ENCODE data around the gene LMOD1. TPM values are rescaled to one million over a fixed set of nuclear protein-coding genes. Genes with fewer than 3 reads are reported as not detected.

LMOD1 gene
- polyA plus RNA-seq, 1 of the 3 experiments (the other 2 are of a cell fraction) = 2.7 TPM

- H3K27ac ChIP-seq (ENCODE audit: low read depth in 2 of 2, low read length in 1 of 2) = no peak overlapping the region
- DNase-seq = no peak
- ChIA-PET POLR2A (no interaction called here), CTCF (interaction anchor here (1.1 to 16.1 kb wide), 5 partner anchors 16 to 97 kb away, joined by 3 to 222 read pairs (median 8); partner anchors contain the start of gene SHISA4)
- peaks cover 38% of the 10 kb centered on the region for H3F3A ChIP-seq (replicated peaks; ENCODE audit: insufficient read depth)
- peaks cover 31 to 42% of the 10 kb centered on the region in 2 experiments for H3K36me3 ChIP-seq (replicated peaks in 1 of 2; ENCODE audit: control insufficient read depth in 1 of 2, insufficient read depth in 2 of 2, low read length in 1 of 2)
- no peak overlapping the region for H3K9ac ChIP-seq
- TF ChIP-seq SMC3 (IDR thresholded peaks at IDR 0.05; ENCODE audit: low read depth, low read length) = peak; percentile 38
- no peak for TF ChIP-seq RXRA (IDR thresholded peaks at IDR 0.05; ENCODE audit: borderline replicate concordance, low read depth)
- TF ChIP-seq IRF3 (IDR thresholded peaks at IDR 0.05; ENCODE audit: low read depth, low read length) = no peak
- TF ChIP-seq, protein P1, sequence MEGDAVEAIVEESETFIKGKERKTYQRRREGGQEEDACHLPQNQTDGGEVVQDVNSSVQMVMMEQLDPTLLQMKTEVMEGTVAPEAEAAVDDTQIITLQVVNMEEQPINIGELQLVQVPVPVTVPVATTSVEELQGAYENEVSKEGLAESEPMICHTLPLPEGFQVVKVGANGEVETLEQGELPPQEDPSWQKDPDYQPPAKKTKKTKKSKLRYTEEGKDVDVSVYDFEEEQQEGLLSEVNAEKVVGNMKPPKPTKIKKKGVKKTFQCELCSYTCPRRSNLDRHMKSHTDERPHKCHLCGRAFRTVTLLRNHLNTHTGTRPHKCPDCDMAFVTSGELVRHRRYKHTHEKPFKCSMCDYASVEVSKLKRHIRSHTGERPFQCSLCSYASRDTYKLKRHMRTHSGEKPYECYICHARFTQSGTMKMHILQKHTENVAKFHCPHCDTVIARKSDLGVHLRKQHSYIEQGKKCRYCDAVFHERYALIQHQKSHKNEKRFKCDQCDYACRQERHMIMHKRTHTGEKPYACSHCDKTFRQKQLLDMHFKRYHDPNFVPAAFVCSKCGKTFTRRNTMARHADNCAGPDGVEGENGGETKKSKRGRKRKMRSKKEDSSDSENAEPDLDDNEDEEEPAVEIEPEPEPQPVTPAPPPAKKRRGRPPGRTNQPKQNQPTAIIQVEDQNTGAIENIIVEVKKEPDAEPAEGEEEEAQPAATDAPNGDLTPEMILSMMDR (IDR thresholded peaks at IDR 0.05) = peak; percentile 60
- no peak for TF ChIP-seq TAF1 (IDR thresholded peaks at IDR 0.05; ENCODE audit: borderline replicate concordance, low read depth, low read length)
- H3K4me3 ChIP-seq (ENCODE audit: low read depth in 2 of 2, low read length in 1 of 2) = no peak overlapping the region
- no peaks in the 10 kb centered on the region for H3K27me3 ChIP-seq (ENCODE audit: insufficient read depth)
- H2AFZ ChIP-seq (ENCODE audit: low read depth) = no peak overlapping the region
- no peak overlapping the region for H3K4me2 ChIP-seq
- 81% methylated on average over 8 of the region's 8 CpGs for WGBS (ENCODE audit: low lambda C conversion rate)
- peaks cover 0 to 3% of the 10 kb centered on the region in 2 experiments; a peak in 1 of 4 replicates for H3K4me1 ChIP-seq (ENCODE audit: control insufficient read depth in 1 of 2, insufficient read depth in 2 of 2, low read depth in 1 of 2, low read length in 1 of 2)
- H3K79me2 ChIP-seq (ENCODE audit: insufficient read depth) = no peaks in the 10 kb centered on the region
- no peaks in the 10 kb centered on the region for H3K9me3 ChIP-seq
- H4K20me1 ChIP-seq (ENCODE audit: insufficient read depth) = no peaks in the 10 kb centered on the region
- H3K9me2 ChIP-seq = no peaks in the 10 kb centered on the region
Measured at GRCh38 chr1:201876148-201876818, 70.1 kb downstream of the LMOD1 start.

DNA sequence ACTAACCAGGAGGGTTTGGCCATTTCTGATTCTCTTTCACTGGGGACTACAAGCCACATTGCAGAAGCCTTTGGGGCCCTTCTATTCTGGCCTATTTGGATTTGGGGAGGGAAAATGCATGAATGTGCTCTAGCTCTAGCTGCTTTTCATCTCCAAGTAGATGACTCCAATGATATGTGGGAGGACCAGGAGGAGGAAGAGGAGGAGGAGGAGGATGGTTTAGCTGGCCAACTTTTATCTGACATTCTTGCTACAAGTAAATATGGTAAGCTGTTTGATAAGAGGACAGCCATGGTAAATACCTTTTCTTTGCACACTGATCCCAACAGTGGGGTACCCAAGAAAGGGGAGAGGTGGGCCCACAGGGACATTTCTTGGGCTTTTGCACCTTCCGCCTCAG is 71.7 kb downstream of the LMOD1 start:
- TF ChIP-seq POLR2AphosphoS5 (IDR thresholded peaks at IDR 0.05; ENCODE audit: low read depth, low read length) (no peak), RXRA (IDR thresholded peaks at IDR 0.05; ENCODE audit: borderline replicate concordance, low read depth) (no peak), TEAD4 (IDR thresholded peaks at IDR 0.05; ENCODE audit: borderline replicate concordance, insufficient read depth) (no peak)
- Histone ChIP-seq H4K20me1 (ENCODE audit: insufficient read depth) (no peaks in the 10 kb centered on the region), H3K36me3 (replicated peaks in 1 of 2; ENCODE audit: control insufficient read depth in 1 of 2, insufficient read depth in 2 of 2, low read length in 1 of 2) (peaks cover 46 to 57% of the 10 kb centered on the region in 2 experiments), H3K9me2 (no peaks in the 10 kb centered on the region), H3K9me3 (no peaks in the 10 kb centered on the region), H3K4me3 (ENCODE audit: low read depth in 2 of 2, low read length in 1 of 2) (no peak overlapping the region), H3K4me1 (ENCODE audit: control insufficient read depth in 1 of 2, insufficient read depth in 2 of 2, low read depth in 1 of 2, low read length in 1 of 2) (peaks cover 0 to 3% of the 10 kb centered on the region in 2 experiments; a peak in 1 of 4 replicates), H3K4me2 (no peak overlapping the region), H2AFZ (ENCODE audit: low read depth) (no peak overlapping the region), H3F3A (replicated peaks; ENCODE audit: insufficient read depth) (peaks cover 37% of the 10 kb centered on the region), H3K27me3 (ENCODE audit: insufficient read depth) (no peaks in the 10 kb centered on the region), H3K27ac (ENCODE audit: low read depth in 2 of 2, low read length in 1 of 2) (no peak overlapping the region), H3K9ac (no peak overlapping the region), H3K79me2 (ENCODE audit: insufficient read depth) (0 out of 2 replicates have a peak, but pooled peaks cover 3% of the 10 kb centered on the region)
- ChIA-PET CTCF (interaction anchor here (1.2 to 16.1 kb wide), 6 partner anchors 8 to 260 kb away, joined by 3 to 222 read pairs (median 5); partner anchors contain the start of gene SHISA4), POLR2A (interaction anchor here (1.1 kb wide), 1 partner anchor 9 kb away, joined by 3 read pairs; no protein-coding TSS in a partner anchor)
- WGBS (ENCODE audit: low lambda C conversion rate) = 100% methylated on average over 1 of the region's 1 CpG
- no peak for DNase-seq
